Measurements from ENCODE around the gene FGD2.

DNA sequence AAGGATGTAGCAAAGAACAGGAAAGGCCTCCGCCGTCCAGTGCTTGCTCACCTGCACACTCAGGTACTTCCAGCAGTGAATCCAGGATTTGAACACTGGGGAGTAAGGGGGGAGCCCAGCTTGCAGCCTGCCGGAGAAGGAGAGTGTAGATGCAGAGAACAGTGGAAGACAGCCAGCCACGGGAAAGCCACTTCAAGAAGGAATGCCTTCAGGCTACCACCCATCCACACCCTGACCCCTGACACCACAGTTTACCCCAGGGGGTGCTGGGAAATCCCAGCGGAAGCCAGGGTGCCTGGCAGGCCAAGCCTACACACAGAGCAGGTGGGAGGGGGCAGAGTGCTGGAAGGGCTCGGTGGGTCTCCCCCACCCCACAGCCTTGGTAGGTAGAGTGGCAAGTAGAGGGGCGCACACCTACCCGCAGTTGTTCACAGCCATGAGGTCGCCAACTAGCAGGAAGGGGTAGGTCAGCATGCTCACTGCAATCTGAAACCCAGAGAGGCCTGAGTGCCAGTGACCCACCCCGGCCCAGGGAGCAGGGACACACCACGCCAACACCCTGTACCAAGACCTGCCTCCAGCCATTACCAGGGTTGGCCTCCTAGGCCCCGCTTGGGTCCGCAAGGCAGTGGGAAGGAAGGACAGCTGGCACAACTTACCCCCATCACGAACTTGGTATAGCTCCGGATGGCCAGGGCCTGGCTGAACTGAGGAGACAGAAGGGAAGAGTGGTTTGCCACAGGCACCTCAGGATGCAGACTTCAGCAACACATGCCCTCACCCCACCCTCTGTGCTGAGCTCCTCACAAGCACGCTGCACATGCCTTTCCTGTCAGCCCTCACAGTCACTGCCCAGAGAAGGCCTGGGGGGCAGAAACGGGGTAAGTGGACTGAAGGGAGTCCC lies 35.2 kb upstream of the FGD2 start:
- TF ChIP-seq CTCF (IDR thresholded peaks at IDR 0.05) (no peak), POLR2A (IDR thresholded peaks at IDR 0.05) (peak in 1 of 2 donors; percentile 12)
